GM20431 (cell line): Measurements from ENCODE around the gene PSG7.
"Not testable (repeated sequence)": the region's sequence is repeated elsewhere in the genome, so short reads cannot be mapped to it uniquely, and the experiment has no call there.

Experiments
- in situ Hi-C: fragments of 300-500 bp; cut with MseI, MboI; formaldehyde crosslinking; loops from one replicate; pipeline ENCODE4 v1.15.0; 2020; ENCODE audit warnings: low sequenced_read_pairs; ENCODE audit not compliant: unreplicated experiment

PSG7 gene

DNA sequence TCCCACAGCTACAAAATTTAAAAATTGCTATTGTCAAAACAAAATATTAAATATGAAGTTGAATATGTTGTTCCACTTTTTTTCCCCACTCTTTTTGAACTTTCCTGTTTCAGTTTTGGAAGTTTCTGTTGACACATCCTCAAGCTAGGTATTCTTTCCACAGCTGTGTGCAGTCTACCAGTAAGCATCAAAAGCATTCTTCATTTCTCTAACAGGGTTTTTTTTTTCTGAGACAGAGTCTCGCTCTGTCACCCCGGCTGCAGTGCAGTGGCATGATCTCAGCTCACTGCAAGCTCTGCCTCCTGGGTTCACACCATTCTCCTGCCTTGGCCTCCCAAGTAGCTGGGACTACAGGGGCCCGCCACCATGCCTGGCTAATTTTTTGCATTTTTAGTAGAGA lies 62.9 kb downstream of the PSG7 start:
- in situ Hi-C loops, result not testable (repeated sequence)
